WERI-Rb-1 (cell line): ENCODE measurements around the gene ABI2.

Experiments
- DNase-seq: peaks from one replicate; pipeline ENCODE4 v3.0.0-alpha.2; 2020
- H3K27ac ChIP-seq: fragments of 250-450 bp; sonication (Bioruptor Pico); 2 replicates; pipeline ENCODE4 v1.5.1; 2020; ENCODE audit warnings: mild to moderate bottlenecking, moderate library complexity
- H3K27me3 ChIP-seq: fragments of 250-450 bp; sonication (Bioruptor Pico); 2 replicates; pipeline ENCODE4 v1.5.1; 2021; ENCODE audit warnings: mild to moderate bottlenecking, low read depth, moderate library complexity; ENCODE audit not compliant: insufficient read depth, severe bottlenecking
- H3K36me3 ChIP-seq: fragments of 250-450 bp; sonication (Bioruptor Pico); 2 replicates; pipeline ENCODE4 v1.5.1; 2020; ENCODE audit warnings: mild to moderate bottlenecking, moderate library complexity
- H3K4me3 ChIP-seq: 2 replicates; pipeline ENCODE4 v1.5.1; 2011; ENCODE audit warnings: low read depth, mild to moderate bottlenecking, control low read depth, low read length
- H3K9me3 ChIP-seq: fragments of 250-450 bp; sonication (Bioruptor Pico); 2 replicates; pipeline ENCODE4 v1.5.1; 2021; ENCODE audit warnings: mild to moderate bottlenecking, moderate library complexity; ENCODE audit not compliant: severe bottlenecking
- TF ChIP-seq, protein P1 (sequence below): IDR thresholded peaks from 2 replicates; pipeline ENCODE4 v1.5.1; 2011; ENCODE audit warnings: low read depth, mild to moderate bottlenecking, control low read depth, inconsistent platforms, low read length

Gene ABI2

DNA sequence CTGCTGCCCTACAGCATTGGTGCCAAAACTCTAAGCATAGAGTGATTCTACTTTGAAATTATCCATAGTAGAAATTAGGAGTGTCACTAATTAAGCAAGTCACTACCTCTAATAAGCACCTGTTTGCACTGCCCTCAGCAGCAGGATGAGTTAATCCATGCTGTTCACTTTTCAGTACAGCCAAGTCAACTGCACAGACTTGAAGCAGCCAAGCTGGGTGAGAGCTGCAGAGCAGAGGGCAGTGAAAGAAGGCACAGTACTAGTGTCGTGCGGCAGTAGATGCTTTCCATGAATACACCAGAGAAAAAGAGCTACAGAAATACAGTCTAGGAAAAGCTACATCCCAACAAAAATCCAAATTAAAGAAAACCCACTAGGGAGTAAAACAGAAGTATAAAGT, 108.3 kb downstream of the ABI2 start:
- TF ChIP-seq, protein P1, sequence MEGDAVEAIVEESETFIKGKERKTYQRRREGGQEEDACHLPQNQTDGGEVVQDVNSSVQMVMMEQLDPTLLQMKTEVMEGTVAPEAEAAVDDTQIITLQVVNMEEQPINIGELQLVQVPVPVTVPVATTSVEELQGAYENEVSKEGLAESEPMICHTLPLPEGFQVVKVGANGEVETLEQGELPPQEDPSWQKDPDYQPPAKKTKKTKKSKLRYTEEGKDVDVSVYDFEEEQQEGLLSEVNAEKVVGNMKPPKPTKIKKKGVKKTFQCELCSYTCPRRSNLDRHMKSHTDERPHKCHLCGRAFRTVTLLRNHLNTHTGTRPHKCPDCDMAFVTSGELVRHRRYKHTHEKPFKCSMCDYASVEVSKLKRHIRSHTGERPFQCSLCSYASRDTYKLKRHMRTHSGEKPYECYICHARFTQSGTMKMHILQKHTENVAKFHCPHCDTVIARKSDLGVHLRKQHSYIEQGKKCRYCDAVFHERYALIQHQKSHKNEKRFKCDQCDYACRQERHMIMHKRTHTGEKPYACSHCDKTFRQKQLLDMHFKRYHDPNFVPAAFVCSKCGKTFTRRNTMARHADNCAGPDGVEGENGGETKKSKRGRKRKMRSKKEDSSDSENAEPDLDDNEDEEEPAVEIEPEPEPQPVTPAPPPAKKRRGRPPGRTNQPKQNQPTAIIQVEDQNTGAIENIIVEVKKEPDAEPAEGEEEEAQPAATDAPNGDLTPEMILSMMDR: no peak
- H3K9me3 ChIP-seq: no peaks in the 10 kb centered on the region
- H3K36me3 ChIP-seq: peaks cover 12% of the 10 kb centered on the region
- no peak overlapping the region for H3K27ac ChIP-seq
- no peak overlapping the region for H3K4me3 ChIP-seq
- DNase-seq: no peak
- no peaks in the 10 kb centered on the region for H3K27me3 ChIP-seq

DNA sequence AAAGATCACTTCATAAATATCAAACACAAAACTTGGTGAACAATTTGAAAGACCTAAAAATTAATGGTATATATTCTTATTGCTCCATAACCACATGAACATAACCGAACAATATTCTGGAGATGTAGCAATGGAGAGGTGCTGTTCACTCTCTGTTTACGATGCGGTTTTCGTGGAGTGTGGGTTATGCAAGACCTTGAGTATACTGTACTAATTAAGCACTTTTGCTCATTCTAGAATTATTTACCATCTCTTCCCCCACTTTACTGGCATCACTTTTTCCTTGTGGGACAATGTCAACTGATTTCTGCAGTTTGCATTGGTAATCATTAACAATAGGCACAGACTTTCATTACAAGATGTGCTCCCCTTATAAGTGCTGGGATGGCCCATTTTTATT, 109.3 kb downstream of the ABI2 start:
- no peak for DNase-seq
- Histone ChIP-seq H3K27me3 (no peaks in the 10 kb centered on the region), H3K27ac (no peak overlapping the region), H3K36me3 (peaks cover 21% of the 10 kb centered on the region), H3K9me3 (no peaks in the 10 kb centered on the region), H3K4me3 (no peak overlapping the region)
- TF ChIP-seq, protein P1: no peak

DNA sequence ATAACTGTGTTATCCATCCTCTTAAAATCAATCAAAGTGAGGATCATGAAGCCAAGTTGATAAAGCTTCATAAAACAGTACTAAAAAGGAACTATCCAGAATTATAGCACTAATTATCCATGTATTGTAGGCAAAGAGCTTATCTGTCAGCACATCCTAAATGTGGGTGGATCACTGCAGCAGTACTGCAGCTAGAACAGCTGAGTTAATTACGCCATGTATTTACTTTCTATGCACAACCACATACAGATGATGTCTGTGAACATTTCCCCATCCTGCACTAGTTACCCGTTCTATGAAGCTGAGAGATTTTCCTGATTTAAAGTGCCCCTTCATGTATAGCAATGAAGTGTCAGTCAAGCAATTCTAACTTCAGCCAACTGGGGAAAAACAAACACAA, 110.3 kb downstream of the ABI2 start:
- Histone ChIP-seq H3K36me3 (peaks cover 24% of the 10 kb centered on the region), H3K27me3 (no peaks in the 10 kb centered on the region), H3K9me3 (no peaks in the 10 kb centered on the region), H3K4me3 (no peak overlapping the region), H3K27ac (no peak overlapping the region)
- TF ChIP-seq, protein P1: no peak
- DNase-seq: no peak

DNA sequence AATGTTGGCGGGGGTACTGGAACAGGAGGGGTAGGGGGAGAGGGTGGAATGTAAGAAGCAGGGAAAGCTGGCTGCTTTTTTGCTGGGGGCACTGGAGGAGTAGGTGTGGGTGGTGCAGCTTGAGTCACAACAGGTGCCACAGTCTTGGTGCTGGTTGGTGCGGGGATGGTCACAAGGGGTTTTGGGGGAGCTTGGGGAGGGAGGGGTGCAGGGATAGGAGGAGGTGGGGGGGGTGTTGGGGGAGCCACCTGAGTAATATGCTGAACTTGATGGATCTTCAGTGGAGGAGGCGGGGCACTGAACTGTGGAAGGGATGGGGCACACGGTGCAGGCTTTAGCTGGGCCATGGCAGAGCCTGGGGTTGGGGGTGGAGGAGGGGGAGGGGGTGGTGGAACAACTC, 112.5 kb downstream of the ABI2 start:
- H3K36me3 ChIP-seq: peaks cover 24% of the 10 kb centered on the region
- H3K4me3 ChIP-seq: no peak overlapping the region
- H3K27ac ChIP-seq: no peak overlapping the region
- no peak for DNase-seq
- H3K9me3 ChIP-seq: no peaks in the 10 kb centered on the region
- H3K27me3 ChIP-seq: no peaks in the 10 kb centered on the region
- TF ChIP-seq, protein P1: no peak

DNA sequence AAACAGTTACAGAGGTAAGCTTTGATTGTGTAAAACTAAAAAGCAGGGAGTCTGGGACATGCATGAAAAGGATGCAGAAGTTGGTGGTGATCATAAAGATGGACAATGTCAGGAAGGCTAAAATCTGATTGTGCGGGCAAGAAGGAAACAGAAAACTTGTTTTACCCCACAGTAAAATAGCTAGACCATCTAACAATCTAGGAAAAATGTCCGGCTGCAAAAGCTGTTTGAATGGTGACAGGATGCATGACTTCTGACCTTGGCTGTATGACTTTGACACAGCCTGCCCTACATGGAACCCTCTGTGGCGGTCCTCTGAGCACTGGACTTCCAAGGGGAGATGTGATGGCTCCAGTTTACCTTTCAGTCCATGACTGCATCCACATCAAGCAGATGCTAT, 113.3 kb downstream of the ABI2 start:
- TF ChIP-seq, protein P1: no peak
- H3K36me3 ChIP-seq: peaks cover 30% of the 10 kb centered on the region
- DNase-seq: no peak
- no peak overlapping the region for H3K4me3 ChIP-seq
- no peaks in the 10 kb centered on the region for H3K27me3 ChIP-seq
- no peak overlapping the region for H3K27ac ChIP-seq
- H3K9me3 ChIP-seq: no peaks in the 10 kb centered on the region

DNA sequence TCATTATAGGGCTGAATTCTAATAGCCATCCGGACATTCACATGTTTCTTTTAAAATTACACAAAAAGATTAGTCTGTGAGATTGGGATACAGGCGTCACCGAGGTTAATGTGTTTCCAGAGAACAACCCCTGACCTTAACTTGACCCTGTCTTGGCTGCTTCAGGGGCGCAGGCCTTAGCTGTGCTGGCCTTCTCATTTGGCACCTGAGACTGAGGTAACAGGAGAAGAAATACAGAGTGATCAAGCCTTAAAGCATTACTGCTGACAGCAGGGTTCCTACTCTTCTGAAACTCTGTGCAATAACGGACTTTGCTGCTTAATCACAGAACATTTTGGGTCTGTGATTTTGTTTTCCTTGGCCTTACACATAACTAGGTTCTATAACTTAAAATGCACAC, 114.3 kb downstream of the ABI2 start:
- H3K9me3 ChIP-seq: no peaks in the 10 kb centered on the region
- H3K4me3 ChIP-seq: no peak overlapping the region
- TF ChIP-seq, protein P1: no peak
- H3K27ac ChIP-seq: no peak overlapping the region
- H3K27me3 ChIP-seq: no peaks in the 10 kb centered on the region
- no peak for DNase-seq
- H3K36me3 ChIP-seq: peaks cover 31% of the 10 kb centered on the region
